ENCODE results near the gene DUOXA2.

DNA sequence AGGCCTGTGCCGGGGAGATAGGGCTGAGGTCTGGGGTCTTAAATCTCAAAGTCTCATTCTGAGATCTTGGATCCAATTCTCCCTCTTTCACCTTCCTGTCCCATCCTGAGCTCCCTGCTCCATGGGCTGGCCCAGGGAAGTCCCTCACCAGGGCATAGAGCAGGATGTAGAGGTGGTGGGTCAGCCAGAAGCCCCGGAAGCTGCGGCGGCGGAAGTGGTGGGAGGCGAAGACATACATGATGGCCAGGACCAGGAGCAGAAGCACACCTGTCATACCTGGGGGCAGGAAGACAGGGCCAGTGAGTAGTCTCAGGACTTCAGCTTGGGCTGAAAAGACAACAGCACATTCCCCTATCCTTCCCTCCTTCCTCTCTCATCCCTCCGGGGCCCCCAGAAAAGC is 16.7 kb upstream of the DUOXA2 start:
- TF ChIP-seq HDGF (IDR thresholded peaks at IDR 0.05; ENCODE audit: borderline replicate concordance) (no peak), ELF4 (IDR thresholded peaks at IDR 0.05) (no peak), FOXK2 (IDR thresholded peaks at IDR 0.05) (no peak), FOXM1 (IDR thresholded peaks at IDR 0.05; ENCODE audit: borderline replicate concordance) (no peak), PKNOX1 (IDR thresholded peaks at IDR 0.05) (no peak)

All from HEK293T (cell line).